K562 (cell line): ENCODE data around the gene TUBB2A. TPM values are rescaled to one million over a fixed set of nuclear protein-coding genes. Genes with fewer than 3 reads are reported as not detected.

Source experiments
- ARID3A ChIP-seq: IDR thresholded peaks from 2 replicates; pipeline ENCODE4 v1.6.1; 2012; ENCODE audit warnings: low read depth, low read length, improper control_type of control experiment, borderline replicate concordance
- CBX3 ChIP-seq, 2 experiments: IDR thresholded peaks; 1 replicate in 1 of 2; 2 replicates in 1 of 2; pipeline ENCODE4 v1.6.1; 2012; ENCODE audit warnings: inconsistent platforms in 2 of 2, low read length in 2 of 2, borderline replicate concordance in 1 of 2, control low read depth in 1 of 2
- FOXM1 ChIP-seq, 2 experiments: fragments of 450-650 bp in 1 of 2; sonication (generic) in 1 of 2; formaldehyde crosslinking in 1 of 2; IDR thresholded peaks; 2 replicates each; pipeline versions ENCODE4 v1.6.1 to v1.9.0; 2017 to 2022; ENCODE audit warnings: low read depth in 2 of 2, mild to moderate bottlenecking in 2 of 2, missing genetic modification reagents in 1 of 2, moderate library complexity in 1 of 2
- MAFF ChIP-seq: IDR thresholded peaks from 2 replicates; pipeline ENCODE4 v1.6.1; 2012; ENCODE audit warnings: low read length, improper control_type of control experiment
- POLR2B ChIP-seq: fragments of 450-650 bp; IDR thresholded peaks from 2 replicates; pipeline ENCODE4 v1.6.1; 2018; ENCODE audit warnings: low read depth; ENCODE audit not compliant: partially characterized antibody
- RB1 ChIP-seq: fragments of 450-650 bp; IDR thresholded peaks from 2 replicates; pipeline ENCODE4 v1.6.1; 2017; ENCODE audit warnings: low read depth, mild to moderate bottlenecking
- SMAD3 ChIP-seq: fragments of 450-650 bp; formaldehyde crosslinking; conservative IDR thresholded peaks from 2 replicates; pipeline ENCODE4 v1.4.0; 2020; ENCODE audit warnings: mild to moderate bottlenecking
- SMC3 ChIP-seq: conservative IDR thresholded peaks from 2 replicates; pipeline ENCODE4 v1.6.1; 2011; ENCODE audit warnings: low read depth, low read length, improper control_type of control experiment; ENCODE audit not compliant: insufficient read depth
- SREBF2 ChIP-seq: sonication (generic); formaldehyde crosslinking; IDR thresholded peaks from 2 replicates; pipeline ENCODE4 v1.4.0; 2020; ENCODE audit warnings: mild to moderate bottlenecking, missing genetic modification reagents
- U2AF1 ChIP-seq: fragments of 200-400 bp; formaldehyde crosslinking; optimal IDR thresholded peaks from 2 replicates; pipeline ENCODE3; 2017; ENCODE audit warnings: mild to moderate bottlenecking, low read depth, low read length, moderate library complexity
- ZNF778 ChIP-seq: fragments of 450-650 bp; formaldehyde crosslinking; IDR thresholded peaks from 2 replicates; pipeline ENCODE4 v1.4.0; 2020; ENCODE audit warnings: mild to moderate bottlenecking, moderate library complexity
- polyA plus RNA-seq, 8 experiments: library from polyadenylated mRNA; depleted of rRNA in 4 of 8; stranded (reverse) in 5 of 8; unstranded in 3 of 8; fragments of >200 nt; fragmentation: Nextera tagmentation in 2 of 8; fragmentation: Illumina TruSeq in 1 of 8; extraction: Ambion mirVana in 2 of 8; extraction: Trizol in 1 of 8; gene quantifications; 2 replicates each; pipeline versions ENCODE4 v1.2.1 to v1.2.3, GENCODE V29; 2011 to 2014; ENCODE audit warnings: inconsistent platforms in 1 of 8, missing spikeins in 1 of 8
- total RNA-seq, 7 experiments: library from RNA; depleted of rRNA in 6 of 7; stranded (reverse); fragments of >200 nt in 6 of 7; fragmentation: Illumina TruSeq in 2 of 7; extraction: Trizol in 2 of 7; gene quantifications; 2 replicates each; pipeline versions ENCODE4 v1.2.1 to v1.2.3, GENCODE V29; 2011 to 2021; ENCODE audit warnings: low replicate concordance in 1 of 7
- TF ChIP-seq, protein P1 (sequence below): fragments of 450-650 bp; IDR thresholded peaks from 2 replicates; pipeline ENCODE4 v1.6.1; 2016; ENCODE audit warnings: borderline replicate concordance
- TF ChIP-seq, protein P2 (sequence below): fragments of 450-650 bp; IDR thresholded peaks from 2 replicates; pipeline ENCODE4 v1.6.1; 2016; ENCODE audit warnings: mild to moderate bottlenecking, moderate library complexity

TUBB2A gene
- total and polyA plus RNA-seq, 9 of the 15 experiments (the other 6 are each of a cell fraction or from before 2014, with no cell fraction given): 3.6 to 92.1 (median 45.6) TPM

DNA sequence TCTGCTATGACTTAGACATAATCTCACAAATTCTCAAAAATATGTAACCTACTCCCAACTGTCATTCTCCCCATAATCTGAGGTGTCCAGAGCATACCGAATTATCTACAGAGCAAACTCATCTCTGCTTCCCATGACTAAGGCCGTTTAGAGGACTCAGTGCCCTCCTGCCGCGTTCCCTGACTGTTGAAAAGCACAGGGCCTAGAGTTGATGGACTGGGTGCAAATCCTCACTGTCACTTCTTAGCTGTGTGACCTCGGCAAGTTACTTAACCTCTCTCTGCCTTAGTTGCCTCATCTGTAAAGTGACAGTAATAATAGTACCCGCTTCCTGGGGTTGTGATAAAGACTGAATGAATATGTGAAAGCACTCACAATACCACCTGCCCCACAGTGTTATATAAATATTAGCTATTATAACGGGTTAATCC lies 4.7 kb upstream of the TUBB2A start (continued):
- TF ChIP-seq, protein P1, sequence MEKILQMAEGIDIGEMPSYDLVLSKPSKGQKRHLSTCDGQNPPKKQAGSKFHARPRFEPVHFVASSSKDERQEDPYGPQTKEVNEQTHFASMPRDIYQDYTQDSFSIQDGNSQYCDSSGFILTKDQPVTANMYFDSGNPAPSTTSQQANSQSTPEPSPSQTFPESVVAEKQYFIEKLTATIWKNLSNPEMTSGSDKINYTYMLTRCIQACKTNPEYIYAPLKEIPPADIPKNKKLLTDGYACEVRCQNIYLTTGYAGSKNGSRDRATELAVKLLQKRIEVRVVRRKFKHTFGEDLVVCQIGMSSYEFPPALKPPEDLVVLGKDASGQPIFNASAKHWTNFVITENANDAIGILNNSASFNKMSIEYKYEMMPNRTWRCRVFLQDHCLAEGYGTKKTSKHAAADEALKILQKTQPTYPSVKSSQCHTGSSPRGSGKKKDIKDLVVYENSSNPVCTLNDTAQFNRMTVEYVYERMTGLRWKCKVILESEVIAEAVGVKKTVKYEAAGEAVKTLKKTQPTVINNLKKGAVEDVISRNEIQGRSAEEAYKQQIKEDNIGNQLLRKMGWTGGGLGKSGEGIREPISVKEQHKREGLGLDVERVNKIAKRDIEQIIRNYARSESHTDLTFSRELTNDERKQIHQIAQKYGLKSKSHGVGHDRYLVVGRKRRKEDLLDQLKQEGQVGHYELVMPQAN: no peak
- TF ChIP-seq RB1 (peak; percentile 19; the same call in 1 of the 2 replicates), SREBF2 (no peak), SMAD3 (CRISPR knock-in tag) (0 out of 2 replicates have a peak, but pooled peaks have one; percentile 17), SMC3 (no peak), U2AF1 (no peak), CBX3 (IDR thresholded peaks at IDR 0.05; ENCODE audit: borderline replicate concordance in 1 of 2, low read length in 2 of 2) (peak in 1 of 2 experiments; percentile 66; a peak in 1 of 3 replicates), ZNF778 (CRISPR knock-in tag) (no peak), ARID3A (no peak), FOXM1 (IDR thresholded peaks at IDR 0.05; ENCODE audit: low read depth) (0 out of 2 replicates have a peak, but pooled peaks have one; percentile 40), FOXM1 (CRISPR knock-in tag; IDR thresholded peaks at IDR 0.05; ENCODE audit: low read depth) (no peak), MAFF (peak; percentile 83), POLR2B (peak; percentile 41)
- TF ChIP-seq, protein P2, sequence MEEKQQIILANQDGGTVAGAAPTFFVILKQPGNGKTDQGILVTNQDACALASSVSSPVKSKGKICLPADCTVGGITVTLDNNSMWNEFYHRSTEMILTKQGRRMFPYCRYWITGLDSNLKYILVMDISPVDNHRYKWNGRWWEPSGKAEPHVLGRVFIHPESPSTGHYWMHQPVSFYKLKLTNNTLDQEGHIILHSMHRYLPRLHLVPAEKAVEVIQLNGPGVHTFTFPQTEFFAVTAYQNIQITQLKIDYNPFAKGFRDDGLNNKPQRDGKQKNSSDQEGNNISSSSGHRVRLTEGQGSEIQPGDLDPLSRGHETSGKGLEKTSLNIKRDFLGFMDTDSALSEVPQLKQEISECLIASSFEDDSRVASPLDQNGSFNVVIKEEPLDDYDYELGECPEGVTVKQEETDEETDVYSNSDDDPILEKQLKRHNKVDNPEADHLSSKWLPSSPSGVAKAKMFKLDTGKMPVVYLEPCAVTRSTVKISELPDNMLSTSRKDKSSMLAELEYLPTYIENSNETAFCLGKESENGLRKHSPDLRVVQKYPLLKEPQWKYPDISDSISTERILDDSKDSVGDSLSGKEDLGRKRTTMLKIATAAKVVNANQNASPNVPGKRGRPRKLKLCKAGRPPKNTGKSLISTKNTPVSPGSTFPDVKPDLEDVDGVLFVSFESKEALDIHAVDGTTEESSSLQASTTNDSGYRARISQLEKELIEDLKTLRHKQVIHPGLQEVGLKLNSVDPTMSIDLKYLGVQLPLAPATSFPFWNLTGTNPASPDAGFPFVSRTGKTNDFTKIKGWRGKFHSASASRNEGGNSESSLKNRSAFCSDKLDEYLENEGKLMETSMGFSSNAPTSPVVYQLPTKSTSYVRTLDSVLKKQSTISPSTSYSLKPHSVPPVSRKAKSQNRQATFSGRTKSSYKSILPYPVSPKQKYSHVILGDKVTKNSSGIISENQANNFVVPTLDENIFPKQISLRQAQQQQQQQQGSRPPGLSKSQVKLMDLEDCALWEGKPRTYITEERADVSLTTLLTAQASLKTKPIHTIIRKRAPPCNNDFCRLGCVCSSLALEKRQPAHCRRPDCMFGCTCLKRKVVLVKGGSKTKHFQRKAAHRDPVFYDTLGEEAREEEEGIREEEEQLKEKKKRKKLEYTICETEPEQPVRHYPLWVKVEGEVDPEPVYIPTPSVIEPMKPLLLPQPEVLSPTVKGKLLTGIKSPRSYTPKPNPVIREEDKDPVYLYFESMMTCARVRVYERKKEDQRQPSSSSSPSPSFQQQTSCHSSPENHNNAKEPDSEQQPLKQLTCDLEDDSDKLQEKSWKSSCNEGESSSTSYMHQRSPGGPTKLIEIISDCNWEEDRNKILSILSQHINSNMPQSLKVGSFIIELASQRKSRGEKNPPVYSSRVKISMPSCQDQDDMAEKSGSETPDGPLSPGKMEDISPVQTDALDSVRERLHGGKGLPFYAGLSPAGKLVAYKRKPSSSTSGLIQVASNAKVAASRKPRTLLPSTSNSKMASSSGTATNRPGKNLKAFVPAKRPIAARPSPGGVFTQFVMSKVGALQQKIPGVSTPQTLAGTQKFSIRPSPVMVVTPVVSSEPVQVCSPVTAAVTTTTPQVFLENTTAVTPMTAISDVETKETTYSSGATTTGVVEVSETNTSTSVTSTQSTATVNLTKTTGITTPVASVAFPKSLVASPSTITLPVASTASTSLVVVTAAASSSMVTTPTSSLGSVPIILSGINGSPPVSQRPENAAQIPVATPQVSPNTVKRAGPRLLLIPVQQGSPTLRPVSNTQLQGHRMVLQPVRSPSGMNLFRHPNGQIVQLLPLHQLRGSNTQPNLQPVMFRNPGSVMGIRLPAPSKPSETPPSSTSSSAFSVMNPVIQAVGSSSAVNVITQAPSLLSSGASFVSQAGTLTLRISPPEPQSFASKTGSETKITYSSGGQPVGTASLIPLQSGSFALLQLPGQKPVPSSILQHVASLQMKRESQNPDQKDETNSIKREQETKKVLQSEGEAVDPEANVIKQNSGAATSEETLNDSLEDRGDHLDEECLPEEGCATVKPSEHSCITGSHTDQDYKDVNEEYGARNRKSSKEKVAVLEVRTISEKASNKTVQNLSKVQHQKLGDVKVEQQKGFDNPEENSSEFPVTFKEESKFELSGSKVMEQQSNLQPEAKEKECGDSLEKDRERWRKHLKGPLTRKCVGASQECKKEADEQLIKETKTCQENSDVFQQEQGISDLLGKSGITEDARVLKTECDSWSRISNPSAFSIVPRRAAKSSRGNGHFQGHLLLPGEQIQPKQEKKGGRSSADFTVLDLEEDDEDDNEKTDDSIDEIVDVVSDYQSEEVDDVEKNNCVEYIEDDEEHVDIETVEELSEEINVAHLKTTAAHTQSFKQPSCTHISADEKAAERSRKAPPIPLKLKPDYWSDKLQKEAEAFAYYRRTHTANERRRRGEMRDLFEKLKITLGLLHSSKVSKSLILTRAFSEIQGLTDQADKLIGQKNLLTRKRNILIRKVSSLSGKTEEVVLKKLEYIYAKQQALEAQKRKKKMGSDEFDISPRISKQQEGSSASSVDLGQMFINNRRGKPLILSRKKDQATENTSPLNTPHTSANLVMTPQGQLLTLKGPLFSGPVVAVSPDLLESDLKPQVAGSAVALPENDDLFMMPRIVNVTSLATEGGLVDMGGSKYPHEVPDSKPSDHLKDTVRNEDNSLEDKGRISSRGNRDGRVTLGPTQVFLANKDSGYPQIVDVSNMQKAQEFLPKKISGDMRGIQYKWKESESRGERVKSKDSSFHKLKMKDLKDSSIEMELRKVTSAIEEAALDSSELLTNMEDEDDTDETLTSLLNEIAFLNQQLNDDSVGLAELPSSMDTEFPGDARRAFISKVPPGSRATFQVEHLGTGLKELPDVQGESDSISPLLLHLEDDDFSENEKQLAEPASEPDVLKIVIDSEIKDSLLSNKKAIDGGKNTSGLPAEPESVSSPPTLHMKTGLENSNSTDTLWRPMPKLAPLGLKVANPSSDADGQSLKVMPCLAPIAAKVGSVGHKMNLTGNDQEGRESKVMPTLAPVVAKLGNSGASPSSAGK: no peak
